Ammon's horn (tissue), 1 donor: ENCODE results near the gene VRK1.
"Not testable (repeated sequence)": the region's sequence is repeated elsewhere in the genome, so short reads cannot be mapped to it uniquely, and the experiment has no call there.

ENCODE experiments used
- DNase-seq: peaks from one replicate; pipeline ENCODE4 v3.0.0-alpha.2; 2016; ENCODE audit warnings: low spot score

VRK1 gene

DNA sequence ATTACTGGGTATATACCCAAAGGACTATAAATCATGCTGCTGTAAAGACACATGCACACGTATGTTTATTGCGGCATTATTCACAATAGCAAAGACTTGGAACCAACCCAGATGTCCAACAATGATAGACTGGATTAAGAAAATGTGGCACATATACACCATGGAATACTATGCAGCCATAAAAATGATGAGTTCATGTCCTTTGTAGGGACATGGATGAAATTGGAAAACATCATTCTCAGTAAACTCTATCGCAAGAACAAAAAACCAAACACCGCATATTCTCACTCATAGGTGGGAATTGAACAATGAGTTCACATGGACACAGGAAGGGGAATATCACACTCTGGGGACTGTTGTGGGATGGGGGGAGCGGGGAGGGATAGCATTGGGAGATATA, 86.8 kb downstream of the VRK1 start:
- DNase-seq: not testable (repeated sequence)

DNA sequence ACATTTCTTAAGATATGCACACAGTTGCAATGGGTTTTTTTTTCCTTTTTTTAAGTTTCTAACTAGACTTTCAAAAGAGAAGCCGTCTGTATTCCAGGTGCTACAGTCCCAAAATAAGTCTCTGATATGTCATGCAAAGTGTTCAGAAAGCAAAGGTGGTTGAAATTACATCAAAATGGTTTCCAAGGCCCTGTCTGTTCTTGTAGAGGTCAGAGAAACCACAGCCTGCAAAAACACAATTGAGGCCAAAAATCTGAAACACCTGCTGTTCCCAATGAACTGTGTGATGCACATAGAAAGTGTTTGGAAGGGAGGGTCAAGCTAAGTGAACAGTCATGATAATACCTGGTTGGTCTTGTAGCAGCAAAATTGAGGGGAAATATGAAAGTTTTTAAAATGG, 91.0 kb downstream of the VRK1 start:
- DNase-seq: no peak

DNA sequence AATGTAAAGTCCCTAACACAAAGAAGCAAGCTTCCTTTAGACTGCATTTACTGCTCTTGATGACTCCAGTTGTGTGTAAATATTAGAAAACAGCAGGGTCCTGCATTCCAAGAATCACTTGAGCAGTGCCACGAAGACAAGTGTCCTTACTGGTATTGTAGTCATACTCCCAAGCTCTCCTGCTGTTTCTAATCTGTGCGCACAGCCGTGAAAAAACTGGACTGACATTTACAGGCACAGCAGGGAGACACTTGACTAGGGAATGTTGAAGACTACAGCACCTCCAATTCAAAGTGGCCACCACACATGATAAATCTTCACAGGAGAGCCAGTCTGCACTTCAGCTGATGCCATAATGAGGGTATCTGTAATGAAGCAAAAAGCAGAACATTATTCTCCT, 91.4 kb downstream of the VRK1 start:
- no peak for DNase-seq

DNA sequence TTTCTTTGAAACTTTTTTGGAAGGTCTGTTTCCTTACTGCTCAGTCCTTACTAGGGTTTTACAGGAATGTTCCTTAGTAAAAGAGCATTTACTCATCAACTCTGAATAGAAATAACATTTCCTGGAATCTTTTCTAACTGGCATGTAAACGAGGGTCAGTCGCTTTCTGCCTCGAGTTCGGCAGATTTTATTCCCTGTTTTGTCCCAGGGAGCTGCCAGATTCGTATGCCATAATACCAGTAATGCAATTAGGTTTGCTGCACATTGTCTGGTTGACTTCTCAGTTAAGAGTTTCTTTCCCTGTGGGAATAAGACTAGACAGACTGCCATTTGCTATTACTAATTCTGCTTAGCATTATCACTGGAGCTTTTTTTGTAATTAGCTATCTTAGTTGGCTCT, 91.9 kb downstream of the VRK1 start:
- DNase-seq: no peak

DNA sequence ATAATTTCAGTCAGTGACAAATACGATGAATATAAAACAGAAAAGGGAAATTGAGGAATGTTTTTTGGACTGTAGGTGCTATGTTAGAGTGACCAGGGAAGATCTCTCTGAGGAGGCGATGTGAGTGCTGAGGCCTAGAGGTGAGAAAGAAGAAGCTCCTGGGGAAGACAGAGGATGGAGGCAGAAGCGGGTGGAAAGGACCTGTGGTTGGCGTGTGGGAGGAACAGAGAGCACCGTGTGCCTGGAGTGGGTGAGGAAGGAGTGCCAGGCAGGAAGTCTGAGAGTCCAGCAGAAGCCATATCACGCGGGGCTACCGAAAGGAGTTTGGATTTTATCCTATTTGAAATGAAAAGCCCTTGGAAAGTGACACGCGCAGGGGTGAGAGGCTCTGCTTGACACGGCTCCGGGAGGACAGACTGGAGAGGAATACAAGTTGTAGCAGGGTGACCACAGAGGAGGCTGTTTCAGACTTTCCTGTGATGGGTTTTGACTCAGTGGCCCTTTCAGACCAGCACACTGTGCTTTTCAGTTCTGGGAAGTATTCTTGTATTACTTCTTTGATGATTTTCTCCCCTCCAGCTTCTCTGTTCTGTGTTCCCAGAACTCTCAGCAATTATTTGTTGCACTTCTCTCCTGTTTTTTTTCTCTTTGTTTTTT, 96.9 kb downstream of the VRK1 start:
- no peak for DNase-seq

DNA sequence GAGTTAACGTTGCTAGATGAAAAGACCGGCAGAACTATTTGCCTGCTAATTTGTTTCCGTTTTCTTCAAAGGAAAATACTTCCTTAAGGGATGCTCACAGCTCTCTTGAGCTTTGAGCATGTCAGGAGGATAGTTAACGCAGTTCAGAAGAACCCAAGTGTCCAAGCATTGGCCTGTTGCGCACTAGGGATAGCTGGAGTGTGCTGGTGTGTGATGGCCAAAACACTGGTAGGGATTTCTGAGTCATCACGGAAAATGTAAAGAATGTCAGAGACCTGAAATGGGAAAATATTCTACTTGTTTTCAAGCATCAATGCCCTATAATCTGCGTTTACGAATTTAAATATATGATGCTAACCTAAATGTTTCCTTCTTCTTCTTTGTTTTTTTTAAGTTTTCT, 97.8 kb downstream of the VRK1 start:
- DNase-seq: no peak

DNA sequence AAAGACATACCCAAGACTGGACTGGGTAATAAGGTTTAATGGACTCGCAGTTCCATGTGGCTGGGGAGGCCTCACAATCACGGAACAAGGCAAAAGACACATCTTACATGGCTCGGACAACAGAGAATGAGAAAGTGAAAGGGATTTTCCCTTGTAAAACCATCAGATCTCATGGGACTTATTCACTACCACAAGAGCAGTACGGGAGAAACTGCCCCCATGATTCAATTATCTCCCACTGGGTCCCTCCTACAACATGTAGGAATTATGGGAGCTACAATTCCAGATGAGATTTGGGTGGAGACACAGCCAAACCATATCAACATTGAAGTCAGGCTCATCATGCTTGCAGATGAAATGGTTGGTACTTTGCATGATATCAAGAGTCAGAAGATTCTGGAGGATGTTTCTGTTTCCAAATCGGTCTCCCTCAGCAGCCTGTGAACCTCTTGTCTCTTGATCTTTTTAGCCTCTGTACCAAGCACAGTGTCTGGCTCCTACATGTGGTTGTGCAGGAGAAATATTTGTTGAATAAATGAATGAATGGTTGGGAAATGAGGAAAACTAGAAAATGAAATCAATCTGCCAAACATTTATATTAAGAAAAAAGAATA, 98.6 kb downstream of the VRK1 start:
- no peak for DNase-seq

DNA sequence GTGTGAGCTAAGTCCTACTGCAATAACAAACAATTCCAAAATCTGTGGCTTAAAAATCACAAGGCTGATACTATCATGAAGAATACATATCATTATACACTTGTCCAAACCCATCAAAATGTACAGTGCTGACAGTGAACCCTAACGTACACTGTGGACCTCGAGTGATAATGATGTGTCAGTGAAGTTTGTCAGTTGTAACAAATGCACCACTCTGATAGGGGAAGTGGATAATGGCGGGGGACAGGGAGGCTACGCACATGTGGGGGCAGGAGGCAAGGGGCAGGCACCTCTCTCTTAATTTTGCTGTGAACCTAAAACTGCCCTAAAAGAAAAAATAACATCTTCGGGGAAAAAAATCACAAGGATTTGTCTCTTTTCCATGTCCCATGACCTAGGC, 100.0 kb downstream of the VRK1 start:
- no peak for DNase-seq

DNA sequence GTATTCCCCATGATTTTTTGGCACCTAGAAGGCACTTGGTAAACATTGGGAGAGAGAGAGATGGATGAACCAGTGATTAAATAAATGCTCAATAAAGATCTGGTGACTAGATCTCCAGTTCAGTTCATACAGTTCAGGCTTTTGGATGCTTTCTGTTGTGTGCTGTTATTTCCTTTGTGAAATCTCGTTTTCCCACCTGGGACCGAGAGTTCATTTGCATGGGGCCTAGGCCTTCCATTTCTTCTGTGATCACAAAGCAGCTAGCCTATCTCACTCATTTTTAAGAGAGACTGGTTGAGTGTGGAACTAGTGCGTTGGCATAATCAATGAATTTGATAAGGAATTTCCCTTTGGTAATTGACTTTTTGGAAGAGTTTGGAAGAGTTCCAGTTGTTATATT, 104.0 kb downstream of the VRK1 start:
- no peak for DNase-seq

DNA sequence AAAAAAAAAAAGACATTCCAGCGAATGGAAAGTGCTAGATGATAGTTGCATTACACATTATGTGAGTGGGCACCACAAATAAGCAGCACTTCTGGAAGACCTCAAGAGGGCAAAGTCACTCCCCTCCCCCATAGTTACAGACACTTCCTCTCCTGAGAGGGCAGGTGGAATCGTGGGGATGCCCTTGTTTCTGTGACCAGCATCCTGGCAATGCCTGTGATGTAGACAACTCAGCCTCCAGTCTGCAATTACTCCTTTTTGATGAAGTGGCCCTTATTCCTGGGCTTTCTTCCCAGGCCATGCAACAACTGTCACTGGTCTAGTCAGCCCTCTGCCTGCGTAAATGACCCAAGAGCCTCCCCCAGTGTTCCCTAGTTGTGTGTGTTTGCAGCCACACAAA, 104.8 kb downstream of the VRK1 start:
- DNase-seq: no peak

DNA sequence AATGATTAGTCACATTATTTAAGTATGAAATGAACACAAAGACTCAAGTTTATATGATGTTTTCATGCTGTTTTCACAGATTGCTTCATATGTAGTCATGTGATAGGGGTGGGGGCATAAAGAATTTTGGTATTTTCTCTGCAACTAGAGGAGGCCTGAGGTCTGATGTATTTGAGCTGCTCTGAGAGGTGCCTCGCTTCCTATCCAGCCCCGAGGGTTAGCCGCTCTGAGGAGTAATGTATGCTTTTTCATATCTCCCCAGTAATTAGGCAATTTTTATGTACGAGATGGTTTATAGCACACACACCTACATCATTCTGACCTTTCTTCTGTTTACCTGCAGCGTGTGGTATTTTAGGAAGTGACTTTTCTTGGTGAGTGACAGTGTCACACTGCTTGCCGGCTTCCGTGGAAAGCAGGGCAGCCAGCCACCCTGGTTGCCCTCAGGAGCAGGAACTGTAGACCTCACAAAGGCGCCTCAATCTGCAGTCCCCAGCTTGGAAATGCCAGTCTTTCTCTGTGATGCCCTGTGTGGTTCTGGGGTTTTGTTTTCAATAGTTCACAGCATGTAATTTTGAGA, 106.4 kb downstream of the VRK1 start:
- no peak for DNase-seq

DNA sequence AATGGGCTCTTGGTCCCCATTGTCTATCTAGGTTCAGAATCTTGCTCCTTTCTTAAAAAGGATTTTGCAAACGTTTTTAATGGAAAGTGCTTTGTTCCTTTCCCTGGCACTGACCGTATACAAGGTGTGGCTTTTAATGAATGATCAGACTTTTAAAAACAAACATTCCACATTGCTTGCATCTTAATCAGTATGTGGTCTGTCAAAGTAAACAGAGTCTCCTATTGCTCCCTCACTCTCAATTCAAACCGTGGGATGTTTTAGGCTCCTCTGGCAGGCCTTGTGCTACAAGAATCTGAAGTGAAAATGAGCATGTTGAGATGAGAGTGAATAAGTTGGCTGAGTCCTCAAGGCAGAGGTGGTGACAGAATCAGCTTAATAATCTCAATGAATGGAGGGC, 107.0 kb downstream of the VRK1 start:
- DNase-seq: no peak

DNA sequence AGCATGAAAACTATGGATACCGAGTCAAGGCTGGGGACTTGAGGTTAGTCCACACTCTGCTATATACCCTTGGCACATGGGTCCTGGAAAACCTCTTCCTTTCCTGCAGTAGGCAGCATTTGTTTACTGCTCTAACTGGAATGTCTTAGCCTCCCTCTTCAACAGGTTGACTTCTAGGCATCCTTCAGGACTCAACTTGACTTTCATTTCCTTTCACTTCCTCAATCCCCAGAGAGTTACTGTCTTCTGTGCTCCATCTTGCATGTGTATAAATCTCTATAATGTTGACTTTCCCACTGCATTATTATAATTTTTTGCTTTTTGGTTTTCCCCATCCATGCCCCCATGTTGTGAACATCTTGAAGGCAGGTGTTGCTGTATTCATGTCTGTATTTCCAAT, 107.9 kb downstream of the VRK1 start:
- DNase-seq: no peak

DNA sequence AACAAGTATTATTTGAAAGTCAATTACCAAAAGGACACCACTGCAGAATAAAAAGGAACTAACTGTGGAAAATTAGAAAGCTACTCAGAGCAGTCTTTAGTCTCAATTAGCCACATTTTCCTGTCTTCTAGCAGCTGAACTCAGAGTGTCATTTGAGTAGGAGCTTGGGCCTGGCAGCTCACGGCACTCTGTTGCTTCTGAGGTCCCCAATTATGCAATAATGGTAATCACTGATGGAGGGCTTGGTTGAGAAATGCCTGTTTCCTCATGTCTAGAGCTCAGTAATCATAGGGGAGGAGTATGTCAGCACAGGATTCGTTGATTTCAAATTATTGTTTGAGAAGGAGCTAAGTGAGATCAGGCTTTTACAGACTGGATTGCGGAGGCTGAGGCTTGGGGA, 108.6 kb downstream of the VRK1 start:
- no peak for DNase-seq

DNA sequence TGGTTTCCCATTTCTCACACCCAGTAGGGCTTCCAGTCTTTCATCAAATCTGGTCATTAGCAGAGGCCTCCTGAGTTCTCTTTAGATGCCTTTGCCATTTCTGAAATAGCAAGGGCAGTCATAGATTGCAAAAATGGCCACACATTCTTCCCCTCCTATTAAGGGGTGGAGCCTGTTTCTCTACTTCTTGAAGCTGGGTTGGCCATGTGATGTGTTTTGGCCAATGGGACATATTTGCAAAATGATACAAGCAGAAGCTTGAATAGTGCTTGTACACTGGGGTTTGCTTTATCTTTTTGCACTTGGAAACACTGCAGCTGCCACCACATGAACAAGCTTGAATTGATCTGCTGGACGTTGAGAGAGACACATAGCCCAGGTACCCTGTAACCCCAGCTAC, 109.3 kb downstream of the VRK1 start:
- no peak for DNase-seq

DNA sequence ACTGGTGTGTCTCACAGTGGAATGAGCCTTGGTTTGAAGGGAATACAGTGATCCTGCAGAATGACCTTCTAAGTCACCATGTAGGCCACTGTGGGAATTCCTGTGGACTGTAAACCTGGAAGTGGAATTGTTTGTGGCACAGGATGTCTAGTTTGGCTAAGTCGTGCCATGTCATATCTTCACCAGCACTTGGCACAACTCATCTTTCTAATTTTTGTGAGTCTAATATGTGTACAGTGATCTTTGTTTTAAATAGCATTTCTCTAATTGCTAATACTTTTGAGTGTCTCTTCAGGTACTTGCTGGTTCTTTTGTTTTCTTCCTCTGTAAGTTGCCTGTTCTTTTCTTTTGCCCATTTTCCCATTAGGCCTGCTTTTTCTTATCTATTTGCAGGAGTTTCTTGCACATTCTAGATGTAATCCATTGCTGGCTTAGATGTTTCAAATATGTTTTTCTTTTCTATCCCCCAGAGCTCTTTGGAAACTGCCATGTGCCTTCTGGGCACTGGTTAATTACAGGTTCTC, 112.7 kb downstream of the VRK1 start:
- DNase-seq: no peak

DNA sequence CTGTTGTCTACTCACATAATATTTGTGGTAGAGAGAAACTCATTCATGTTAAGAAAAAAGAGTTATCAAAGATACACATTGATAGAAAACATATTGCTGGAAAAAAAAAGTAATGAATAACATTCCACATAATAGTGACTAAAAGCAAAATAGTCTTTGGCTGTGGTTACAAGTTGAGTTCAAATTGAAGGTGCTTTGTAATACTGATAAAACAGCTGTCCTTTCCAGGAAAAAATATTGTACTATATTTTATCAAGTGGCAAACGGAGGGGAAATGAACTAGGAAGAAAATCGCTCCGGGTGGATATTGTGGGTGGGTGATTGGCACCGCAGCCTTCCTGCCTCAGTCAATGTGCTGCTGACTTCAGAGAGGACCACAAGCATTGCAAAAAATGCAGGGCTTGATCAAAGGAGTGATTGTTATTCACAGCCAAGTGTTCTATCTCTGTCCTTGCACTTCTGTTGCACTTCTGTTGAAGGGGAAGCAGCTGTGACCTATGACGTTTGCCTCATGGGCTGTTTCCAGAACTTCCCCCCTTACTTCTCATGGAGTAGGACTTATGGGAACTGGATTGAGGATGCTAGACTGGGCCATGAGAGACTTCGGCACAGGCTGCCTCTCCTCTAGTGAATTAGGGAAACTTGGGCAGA, 114.4 kb downstream of the VRK1 start:
- DNase-seq: peak; percentile 7

DNA sequence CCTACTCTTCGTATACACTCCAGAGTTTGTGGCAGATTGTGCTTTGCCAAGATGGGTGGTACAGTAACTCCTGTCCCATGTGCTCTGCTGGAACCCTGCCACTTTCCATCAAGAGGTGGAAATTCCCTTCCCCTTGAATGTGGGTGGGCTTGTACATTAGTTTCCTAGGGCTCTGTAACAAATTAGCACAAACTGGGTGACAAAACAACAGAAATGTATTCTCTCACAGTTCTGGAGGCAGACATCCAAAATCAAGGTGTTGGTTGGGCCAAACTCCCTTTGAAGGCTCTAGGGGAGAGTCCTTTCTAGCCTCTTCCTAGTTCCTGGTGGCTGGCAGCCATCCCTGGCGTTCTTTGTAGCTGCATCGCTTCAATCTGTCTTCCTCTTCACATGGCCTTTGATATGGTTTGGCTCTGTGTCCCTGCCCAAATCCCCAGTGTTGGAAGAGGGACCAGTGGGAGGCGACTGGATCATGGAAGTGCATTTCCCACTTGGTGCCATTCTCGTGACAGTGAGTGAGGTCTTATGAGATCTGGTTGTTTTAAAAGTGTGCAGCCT, 117.5 kb downstream of the VRK1 start:
- DNase-seq: no peak

DNA sequence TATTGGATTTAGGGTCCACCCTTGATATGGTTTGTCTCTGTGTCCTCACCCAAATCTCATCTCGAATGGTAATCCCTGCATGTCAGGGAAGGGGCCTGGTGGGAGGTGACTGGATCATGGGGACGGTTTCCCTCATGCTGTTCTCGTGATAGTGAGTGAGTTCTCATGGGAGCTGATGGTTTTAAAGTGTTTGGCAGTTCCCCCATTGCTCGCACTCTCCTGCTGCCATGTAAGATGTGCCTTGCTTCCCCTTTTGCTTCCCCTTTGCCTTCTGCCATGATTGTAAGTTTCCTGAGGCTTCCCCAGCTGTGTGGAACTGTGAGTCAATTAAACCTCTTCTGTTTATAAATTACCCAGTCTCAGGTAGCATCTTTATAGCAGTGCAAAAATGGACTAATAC, 118.3 kb downstream of the VRK1 start:
- DNase-seq: no peak

DNA sequence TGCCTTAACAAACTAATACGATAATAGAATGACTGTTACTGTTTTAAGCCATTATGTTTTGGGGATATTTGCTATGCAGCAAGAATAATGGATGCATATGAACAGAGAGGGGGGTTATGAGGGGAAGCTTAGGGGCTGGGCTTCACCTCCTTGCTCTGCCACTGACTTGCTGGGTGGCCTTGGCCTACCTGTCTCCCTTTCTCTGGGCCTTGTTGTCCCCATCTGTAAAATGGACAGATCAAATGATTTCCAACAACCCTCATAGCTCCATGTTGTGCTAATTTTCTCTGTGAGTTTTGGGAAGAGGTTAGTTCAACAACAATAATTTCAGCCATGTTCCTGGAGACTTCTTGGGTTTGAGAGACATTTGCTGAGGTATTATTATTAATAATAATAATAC, 119.6 kb downstream of the VRK1 start:
- no peak for DNase-seq

DNA sequence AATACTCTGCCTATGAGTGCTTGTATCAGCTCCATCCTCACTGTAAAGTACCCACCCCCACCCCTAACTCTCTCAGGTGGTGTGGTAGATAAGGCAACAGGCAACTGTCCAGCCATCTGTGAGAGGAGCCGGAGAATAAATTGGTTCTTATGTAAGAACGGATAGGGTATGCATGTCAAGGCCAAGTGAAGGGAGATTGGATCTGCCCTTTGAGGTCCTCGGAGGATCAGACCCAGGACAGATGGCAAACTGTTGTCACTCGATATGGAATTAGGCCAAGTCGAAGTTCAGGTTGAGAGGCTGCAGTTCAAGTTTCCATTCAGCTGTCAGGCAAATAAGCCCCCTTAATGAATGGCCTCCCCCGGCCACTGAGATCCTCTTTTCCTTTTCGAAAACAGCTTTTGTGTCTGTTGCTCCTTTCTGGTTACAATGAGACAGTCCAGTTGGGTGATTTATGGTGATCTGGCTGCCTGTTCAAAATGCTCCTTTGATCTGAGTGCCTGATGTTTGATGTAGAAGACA, 120.3 kb downstream of the VRK1 start:
- no peak for DNase-seq

DNA sequence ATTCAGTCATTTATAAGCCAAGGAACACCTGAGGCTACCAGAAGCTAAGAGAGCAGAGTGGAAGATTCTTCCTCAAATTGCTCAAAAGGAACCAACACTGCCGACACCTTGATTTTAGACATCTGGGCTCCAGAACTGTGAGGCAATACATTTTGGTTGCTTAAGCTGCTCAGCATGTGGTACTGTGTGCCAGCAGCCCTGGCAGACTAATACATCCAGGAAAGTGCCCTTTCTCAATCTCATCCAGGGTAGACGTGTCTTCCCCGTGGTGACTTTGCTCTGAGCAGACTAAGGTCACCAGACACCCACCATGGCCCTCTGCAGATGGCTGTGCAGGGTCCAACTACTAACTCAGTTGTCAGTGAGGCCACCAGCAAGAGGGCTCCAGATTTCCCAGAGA, 122.8 kb downstream of the VRK1 start:
- no peak for DNase-seq

DNA sequence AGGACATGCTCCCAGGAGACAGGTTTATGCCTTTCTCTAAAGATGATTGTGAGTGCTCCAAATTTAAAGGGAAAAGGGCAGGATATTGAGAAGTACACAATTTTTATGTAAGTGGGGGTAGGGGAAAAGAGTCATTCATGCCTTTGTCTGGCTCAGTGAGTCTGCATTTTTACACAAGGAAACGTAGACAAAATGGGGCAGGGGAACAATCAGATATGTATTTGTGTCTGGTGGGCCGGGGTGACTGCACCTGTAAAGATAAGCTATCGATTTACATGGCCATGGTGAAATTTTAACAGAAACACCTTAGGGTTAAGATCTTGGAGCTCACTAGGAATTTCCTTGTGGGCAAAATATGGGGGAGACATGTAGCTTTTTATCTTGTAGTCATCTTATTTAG, 123.6 kb downstream of the VRK1 start:
- DNase-seq: no peak
